HepG2 (cell line): ENCODE results near the gene WDR93. TPM values are rescaled to one million over a fixed set of nuclear protein-coding genes. Genes with fewer than 3 reads are reported as not detected.
A peak's percentile ranks its signal among the peaks of the same experiment; 100 is the strongest.

Source experiments
- CBX2 ChIP-seq, 2 experiments: fragments of 200-600 bp in 1 of 2; sonication (generic); formaldehyde crosslinking in 1 of 2; IDR thresholded peaks; 2 replicates each; pipeline versions ENCODE4 v1.7.0 to v1.8.1; 2018 to 2022; ENCODE audit warnings: low read depth in 2 of 2, low read length in 1 of 2, mild to moderate bottlenecking in 1 of 2, missing genetic modification reagents in 1 of 2
- CCAR2 ChIP-seq: fragments of 200-400 bp; formaldehyde crosslinking; optimal IDR thresholded peaks from 2 replicates; pipeline ENCODE3; 2018; ENCODE audit warnings: low read depth, mild to moderate bottlenecking, low read length, moderate library complexity
- FOXC1 ChIP-seq: sonication (generic); formaldehyde crosslinking; IDR thresholded peaks from 2 replicates; pipeline ENCODE4 v1.8.0; 2022; ENCODE audit warnings: mild to moderate bottlenecking, missing genetic modification reagents, borderline replicate concordance
- NCOR1 ChIP-seq: fragments of 200-600 bp; sonication (generic); IDR thresholded peaks from 2 replicates; pipeline ENCODE4 v1.7.0; 2017; ENCODE audit warnings: antibody characterized with exemption, low read length, borderline replicate concordance
- NFIC ChIP-seq: IDR thresholded peaks from 2 replicates; pipeline ENCODE4 v1.6.1; 2012; ENCODE audit warnings: mild to moderate bottlenecking, low read length, inconsistent platforms
- NR2F2 ChIP-seq: IDR thresholded peaks from 2 replicates; pipeline ENCODE4 v1.6.1; 2012; ENCODE audit warnings: low read depth, inconsistent platforms, borderline replicate concordance
- REPIN1 ChIP-seq: sonication (generic); formaldehyde crosslinking; IDR thresholded peaks from 2 replicates; pipeline ENCODE4 v1.8.0; 2022; ENCODE audit warnings: missing genetic modification reagents, low read depth, mild to moderate bottlenecking, borderline replicate concordance
- RXRB ChIP-seq: IDR thresholded peaks from 2 replicates; pipeline ENCODE4 v1.6.1; 2016; ENCODE audit warnings: borderline replicate concordance, missing genetic modification reagents, missing compliant biosample characterization
- SPEN ChIP-seq: sonication (generic); formaldehyde crosslinking; IDR thresholded peaks from 2 replicates; pipeline ENCODE4 v1.5.1; 2020; ENCODE audit warnings: low read depth, mild to moderate bottlenecking, missing genetic modification reagents
- ZBTB21 ChIP-seq: sonication (generic); formaldehyde crosslinking; IDR thresholded peaks from 2 replicates; pipeline ENCODE4 v1.4.0; 2020; ENCODE audit warnings: missing genetic modification reagents
- ZNF354B ChIP-seq: sonication (generic); formaldehyde crosslinking; IDR thresholded peaks from 2 replicates; pipeline ENCODE4 v1.8.0; 2022; ENCODE audit warnings: mild to moderate bottlenecking, missing genetic modification reagents
- ZNF547 ChIP-seq: sonication (generic); formaldehyde crosslinking; IDR thresholded peaks from 2 replicates; pipeline ENCODE4 v1.5.1; 2020; ENCODE audit warnings: mild to moderate bottlenecking, missing genetic modification reagents
- ZNF772 ChIP-seq: sonication (generic); formaldehyde crosslinking; IDR thresholded peaks from 2 replicates; pipeline ENCODE4 v1.5.0; 2020; ENCODE audit warnings: mild to moderate bottlenecking, missing genetic modification reagents
- polyA plus RNA-seq, 8 experiments: library from polyadenylated mRNA; depleted of rRNA in 3 of 8; stranded (reverse) in 7 of 8; unstranded in 1 of 8; fragments of >200 nt; fragmentation: Illumina TruSeq in 4 of 8; extraction: Trizol in 4 of 8; gene quantifications; 2 replicates each; pipeline versions ENCODE4 v1.2.1 to v1.2.3, GENCODE V29; 2011 to 2016; ENCODE audit warnings: low read depth in 4 of 8, missing spikeins in 1 of 8, mixed read lengths in 1 of 8; ENCODE audit not compliant: insufficient read depth in 1 of 8
- total RNA-seq, 5 experiments: library from RNA; depleted of rRNA; stranded (reverse); fragments of >200 nt; fragmentation: Illumina TruSeq; extraction: Trizol; gene quantifications; 2 replicates each; pipeline ENCODE4 v1.2.3, GENCODE V29; 2016; ENCODE audit warnings: low read depth in 1 of 5
- TF ChIP-seq, protein P1 (sequence below), 2 experiments: sonication (generic) in 1 of 2; formaldehyde crosslinking in 1 of 2; IDR thresholded peaks; 2 replicates each; pipeline versions ENCODE4 v1.6.1 to v1.9.0; 2014 to 2022; ENCODE audit warnings: antibody characterized with exemption in 1 of 2, borderline replicate concordance in 1 of 2, inconsistent platforms in 1 of 2, low read depth in 1 of 2, missing genetic modification reagents in 1 of 2
- TF ChIP-seq, protein P2 (sequence below): sonication (generic); formaldehyde crosslinking; IDR thresholded peaks from 2 replicates; pipeline ENCODE4 v1.4.0; 2020; ENCODE audit warnings: mild to moderate bottlenecking, missing genetic modification reagents
- TF ChIP-seq, protein P3 (sequence below): sonication (generic); formaldehyde crosslinking; IDR thresholded peaks from 2 replicates; pipeline ENCODE4 v1.9.0; 2021; ENCODE audit warnings: mild to moderate bottlenecking, missing genetic modification reagents

Gene WDR93
- total and polyA plus RNA-seq, 2 of the 13 experiments (the other 11 are each of a cell fraction or from before 2014, with no cell fraction given): 0.07 TPM; not detected in 1

DNA sequence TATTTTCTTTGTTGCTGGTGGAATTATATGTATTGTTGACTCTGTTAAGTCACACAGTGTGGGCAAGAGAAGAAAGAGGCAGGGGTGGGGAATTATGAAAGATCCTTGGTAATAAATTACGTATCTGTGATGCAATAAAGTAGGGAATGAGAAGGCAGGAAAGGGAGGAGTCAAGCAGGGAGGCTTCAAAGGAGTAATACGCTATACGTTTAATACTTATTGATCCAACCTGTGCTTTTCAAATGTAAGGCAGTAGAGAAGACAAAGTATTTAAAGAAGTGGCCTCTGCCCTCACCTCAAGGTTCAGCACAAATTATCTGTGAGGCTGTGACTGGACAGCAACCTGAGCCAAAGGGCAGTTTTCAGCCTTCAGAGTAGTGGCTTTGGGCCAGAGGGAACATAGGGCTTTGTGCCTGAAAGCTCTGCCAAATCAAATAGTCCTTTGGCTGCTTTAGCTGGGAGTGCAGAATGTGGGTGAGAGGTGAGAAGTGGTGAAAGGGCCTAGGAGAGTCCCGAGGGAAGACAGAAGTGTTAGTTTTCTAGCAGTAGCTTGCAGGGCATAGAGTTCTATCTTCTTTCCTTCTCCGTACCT lies 10.2 kb upstream of the WDR93 start (continued):
- TF ChIP-seq, protein P1, sequence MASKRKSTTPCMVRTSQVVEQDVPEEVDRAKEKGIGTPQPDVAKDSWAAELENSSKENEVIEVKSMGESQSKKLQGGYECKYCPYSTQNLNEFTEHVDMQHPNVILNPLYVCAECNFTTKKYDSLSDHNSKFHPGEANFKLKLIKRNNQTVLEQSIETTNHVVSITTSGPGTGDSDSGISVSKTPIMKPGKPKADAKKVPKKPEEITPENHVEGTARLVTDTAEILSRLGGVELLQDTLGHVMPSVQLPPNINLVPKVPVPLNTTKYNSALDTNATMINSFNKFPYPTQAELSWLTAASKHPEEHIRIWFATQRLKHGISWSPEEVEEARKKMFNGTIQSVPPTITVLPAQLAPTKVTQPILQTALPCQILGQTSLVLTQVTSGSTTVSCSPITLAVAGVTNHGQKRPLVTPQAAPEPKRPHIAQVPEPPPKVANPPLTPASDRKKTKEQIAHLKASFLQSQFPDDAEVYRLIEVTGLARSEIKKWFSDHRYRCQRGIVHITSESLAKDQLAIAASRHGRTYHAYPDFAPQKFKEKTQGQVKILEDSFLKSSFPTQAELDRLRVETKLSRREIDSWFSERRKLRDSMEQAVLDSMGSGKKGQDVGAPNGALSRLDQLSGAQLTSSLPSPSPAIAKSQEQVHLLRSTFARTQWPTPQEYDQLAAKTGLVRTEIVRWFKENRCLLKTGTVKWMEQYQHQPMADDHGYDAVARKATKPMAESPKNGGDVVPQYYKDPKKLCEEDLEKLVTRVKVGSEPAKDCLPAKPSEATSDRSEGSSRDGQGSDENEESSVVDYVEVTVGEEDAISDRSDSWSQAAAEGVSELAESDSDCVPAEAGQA (IDR thresholded peaks at IDR 0.05; ENCODE audit: low read depth): peak; percentile 74; the same call in 1 of the 2 replicates
- TF ChIP-seq, protein P1 (CRISPR knock-in tag; IDR thresholded peaks at IDR 0.05; ENCODE audit: borderline replicate concordance): no peak
- peak; percentile 76 for TF ChIP-seq NCOR1
- TF ChIP-seq, protein P2, sequence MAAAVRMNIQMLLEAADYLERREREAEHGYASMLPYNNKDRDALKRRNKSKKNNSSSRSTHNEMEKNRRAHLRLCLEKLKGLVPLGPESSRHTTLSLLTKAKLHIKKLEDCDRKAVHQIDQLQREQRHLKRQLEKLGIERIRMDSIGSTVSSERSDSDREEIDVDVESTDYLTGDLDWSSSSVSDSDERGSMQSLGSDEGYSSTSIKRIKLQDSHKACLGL (CRISPR knock-in tag): no peak
- no peak for TF ChIP-seq ZNF772
- peak; percentile 65; the same call in 1 of the 2 replicates for TF ChIP-seq NR2F2
- TF ChIP-seq ZNF354B (CRISPR knock-in tag): no peak
- no peak for TF ChIP-seq CBX2 (IDR thresholded peaks at IDR 0.05; ENCODE audit: low read depth, low read length)
- no peak for TF ChIP-seq CBX2 (CRISPR knock-in tag; IDR thresholded peaks at IDR 0.05; ENCODE audit: low read depth)
- TF ChIP-seq CCAR2: no peak
- peak; percentile 69 for TF ChIP-seq NFIC
- no peak for TF ChIP-seq ZNF547 (CRISPR knock-in tag)
- peak; percentile 95 for TF ChIP-seq ZBTB21
- no peak for TF ChIP-seq FOXC1 (CRISPR knock-in tag)
- peak; percentile 98 for TF ChIP-seq RXRB
- TF ChIP-seq, protein P3, sequence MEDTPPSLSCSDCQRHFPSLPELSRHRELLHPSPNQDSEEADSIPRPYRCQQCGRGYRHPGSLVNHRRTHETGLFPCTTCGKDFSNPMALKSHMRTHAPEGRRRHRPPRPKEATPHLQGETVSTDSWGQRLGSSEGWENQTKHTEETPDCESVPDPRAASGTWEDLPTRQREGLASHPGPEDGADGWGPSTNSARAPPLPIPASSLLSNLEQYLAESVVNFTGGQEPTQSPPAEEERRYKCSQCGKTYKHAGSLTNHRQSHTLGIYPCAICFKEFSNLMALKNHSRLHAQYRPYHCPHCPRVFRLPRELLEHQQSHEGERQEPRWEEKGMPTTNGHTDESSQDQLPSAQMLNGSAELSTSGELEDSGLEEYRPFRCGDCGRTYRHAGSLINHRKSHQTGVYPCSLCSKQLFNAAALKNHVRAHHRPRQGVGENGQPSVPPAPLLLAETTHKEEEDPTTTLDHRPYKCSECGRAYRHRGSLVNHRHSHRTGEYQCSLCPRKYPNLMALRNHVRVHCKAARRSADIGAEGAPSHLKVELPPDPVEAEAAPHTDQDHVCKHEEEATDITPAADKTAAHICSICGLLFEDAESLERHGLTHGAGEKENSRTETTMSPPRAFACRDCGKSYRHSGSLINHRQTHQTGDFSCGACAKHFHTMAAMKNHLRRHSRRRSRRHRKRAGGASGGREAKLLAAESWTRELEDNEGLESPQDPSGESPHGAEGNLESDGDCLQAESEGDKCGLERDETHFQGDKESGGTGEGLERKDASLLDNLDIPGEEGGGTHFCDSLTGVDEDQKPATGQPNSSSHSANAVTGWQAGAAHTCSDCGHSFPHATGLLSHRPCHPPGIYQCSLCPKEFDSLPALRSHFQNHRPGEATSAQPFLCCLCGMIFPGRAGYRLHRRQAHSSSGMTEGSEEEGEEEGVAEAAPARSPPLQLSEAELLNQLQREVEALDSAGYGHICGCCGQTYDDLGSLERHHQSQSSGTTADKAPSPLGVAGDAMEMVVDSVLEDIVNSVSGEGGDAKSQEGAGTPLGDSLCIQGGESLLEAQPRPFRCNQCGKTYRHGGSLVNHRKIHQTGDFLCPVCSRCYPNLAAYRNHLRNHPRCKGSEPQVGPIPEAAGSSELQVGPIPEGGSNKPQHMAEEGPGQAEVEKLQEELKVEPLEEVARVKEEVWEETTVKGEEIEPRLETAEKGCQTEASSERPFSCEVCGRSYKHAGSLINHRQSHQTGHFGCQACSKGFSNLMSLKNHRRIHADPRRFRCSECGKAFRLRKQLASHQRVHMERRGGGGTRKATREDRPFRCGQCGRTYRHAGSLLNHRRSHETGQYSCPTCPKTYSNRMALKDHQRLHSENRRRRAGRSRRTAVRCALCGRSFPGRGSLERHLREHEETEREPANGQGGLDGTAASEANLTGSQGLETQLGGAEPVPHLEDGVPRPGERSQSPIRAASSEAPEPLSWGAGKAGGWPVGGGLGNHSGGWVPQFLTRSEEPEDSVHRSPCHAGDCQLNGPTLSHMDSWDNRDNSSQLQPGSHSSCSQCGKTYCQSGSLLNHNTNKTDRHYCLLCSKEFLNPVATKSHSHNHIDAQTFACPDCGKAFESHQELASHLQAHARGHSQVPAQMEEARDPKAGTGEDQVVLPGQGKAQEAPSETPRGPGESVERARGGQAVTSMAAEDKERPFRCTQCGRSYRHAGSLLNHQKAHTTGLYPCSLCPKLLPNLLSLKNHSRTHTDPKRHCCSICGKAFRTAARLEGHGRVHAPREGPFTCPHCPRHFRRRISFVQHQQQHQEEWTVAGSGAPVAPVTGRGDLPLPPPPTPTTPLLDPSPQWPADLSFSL: no peak
- peak; percentile 79; the same call in 1 of the 2 replicates for TF ChIP-seq REPIN1 (CRISPR knock-in tag)
- TF ChIP-seq SPEN (CRISPR knock-in tag): peak; percentile 20; the same call in 1 of the 2 replicates
